Common myeloid progenitor, CD34-positive (primary cell): ENCODE data around the gene USP36.
"Not testable (repeated sequence)": the region's sequence is repeated elsewhere in the genome, so short reads cannot be mapped to it uniquely, and the experiment has no call there.

Experiments used
- CTCF ChIA-PET: fragments of 350-600 bp; sonication (Branson Sonifier 250); formaldehyde crosslinking; loops from one replicate; lab custom pipeline; 2021; ENCODE audit warnings: antibody characterized with exemption; lab: Charles Lee
- POLR2A ChIA-PET: fragments of 350-600 bp; sonication (Branson Sonifier 250); formaldehyde crosslinking; loops from one replicate; lab custom pipeline; 2021; ENCODE audit warnings: antibody characterized with exemption; lab: Charles Lee
- DNase-seq, 3 donors: peaks; one replicate each; pipeline versions ENCODE4 v3.0.0 to v3.0.0-alpha.2; 2013
- H3K27ac ChIP-seq, 2 experiments: 1 replicate in 1 of 2; 2 replicates in 1 of 2; pipeline ENCODE4 v1.7.0; 2013; ENCODE audit warnings: inconsistent platforms in 2 of 2, low read length in 2 of 2, mild to moderate bottlenecking in 2 of 2, low read depth in 1 of 2, moderate library complexity in 1 of 2; ENCODE audit not compliant: severe bottlenecking in 2 of 2, insufficient read depth in 1 of 2, poor library complexity in 1 of 2
- H3K27me3 ChIP-seq, 5 experiments: replicated peaks in 2 of 5; 1 replicate in 3 of 5; 2 replicates in 2 of 5; pipeline versions ENCODE4 v1.6.1 to v1.7.0; 2013; ENCODE audit warnings: low read length in 4 of 5, mild to moderate bottlenecking in 2 of 5, moderate library complexity in 2 of 5, inconsistent platforms in 1 of 5; ENCODE audit not compliant: insufficient read depth in 5 of 5, control insufficient read depth in 4 of 5
- H3K36me3 ChIP-seq, 4 experiments: 1 replicate in 2 of 4; 2 replicates in 2 of 4; pipeline versions ENCODE4 v1.6.1 to v1.7.0; 2013; ENCODE audit warnings: low read length in 3 of 4, control low read depth in 1 of 4, mild to moderate bottlenecking in 1 of 4; ENCODE audit not compliant: control insufficient read depth in 4 of 4, insufficient read depth in 4 of 4
- H3K4me1 ChIP-seq, 4 experiments: 1 replicate in 3 of 4; 2 replicates in 1 of 4; pipeline versions ENCODE4 v1.6.1 to v1.7.1; 2013; ENCODE audit warnings: low read length in 3 of 4, mild to moderate bottlenecking in 3 of 4, control low read depth in 1 of 4, inconsistent platforms in 1 of 4, moderate library complexity in 1 of 4; ENCODE audit not compliant: control insufficient read depth in 4 of 4, insufficient read depth in 4 of 4; ENCODE audit errors: control extremely low read depth in 1 of 4
- H3K4me3 ChIP-seq, 7 experiments: 1 replicate in 4 of 7; 2 replicates in 3 of 7; pipeline versions ENCODE4 v1.5.1 to v1.7.0; 2013; ENCODE audit warnings: mild to moderate bottlenecking in 7 of 7, low read length in 6 of 7, moderate library complexity in 6 of 7, inconsistent platforms in 2 of 7, low read depth in 2 of 7, control low read depth in 1 of 7; ENCODE audit not compliant: insufficient read depth in 4 of 7, control insufficient read depth in 1 of 7; ENCODE audit errors: extremely low read depth in 1 of 7
- H3K9me3 ChIP-seq, 5 experiments: 1 replicate in 4 of 5; 2 replicates in 1 of 5; pipeline versions ENCODE4 v1.6.1 to v1.7.1; 2013; ENCODE audit warnings: low read length in 4 of 5, mild to moderate bottlenecking in 2 of 5, inconsistent platforms in 1 of 5, low read depth in 1 of 5, moderate library complexity in 1 of 5; ENCODE audit not compliant: control insufficient read depth in 4 of 5, insufficient read depth in 2 of 5; ENCODE audit errors: control extremely low read depth in 1 of 5
- WGBS: methylation state at CpG from one replicate; pipeline ENCODE4 v1.1.5; 2013; ENCODE audit not compliant: insufficient coverage; 5-methylcytosine and 5-hydroxymethylcytosine counted together

The USP36 gene

GRCh38 chr17:78872486-78872885 lies 31.9 kb upstream of the USP36 start:
- peaks cover 6 to 45% (median 32%) of the 10 kb centered on the region in 4 experiments for H3K4me1 ChIP-seq
- WGBS, result 99% methylated on average over 4 of the region's 6 CpGs
- H3K4me3 ChIP-seq, result no peak overlapping the region
- H3K27me3 ChIP-seq, result no peaks in the 10 kb centered on the region
- no peak overlapping the region for H3K27ac ChIP-seq
- DNase-seq, result no peak
- CTCF ChIA-PET, result interaction anchor here (0.8 to 3.7 kb wide), 5 partner anchors 10 to 99 kb away, joined by 3 to 20 read pairs (median 5); no protein-coding TSS in a partner anchor
- no peaks in the 10 kb centered on the region for H3K9me3 ChIP-seq
- POLR2A ChIA-PET, result interaction anchor here (1.2 kb wide), 1 partner anchor 26 kb away, joined by 4 read pairs; no protein-coding TSS in a partner anchor
- H3K36me3 ChIP-seq, result peaks cover 3 to 36% (median 25%) of the 10 kb centered on the region in 4 experiments

- H3K4me3 ChIP-seq, result no peak overlapping the region
- DNase-seq, result no peak
- WGBS, result 96% methylated on average over 14 of the region's 15 CpGs
- ChIA-PET POLR2A (interaction anchor here (0.6 kb wide), 1 partner anchor 270 kb away, joined by 3 read pairs; no protein-coding TSS in a partner anchor), CTCF (no interaction called here)
- no peaks in the 10 kb centered on the region for H3K9me3 ChIP-seq
- no peaks in the 10 kb centered on the region for H3K27me3 ChIP-seq
- peaks cover 0 to 26% (median 18%) of the 10 kb centered on the region in 4 experiments for H3K4me1 ChIP-seq
- peaks cover 5 to 40% (median 25%) of the 10 kb centered on the region in 4 experiments for H3K36me3 ChIP-seq
- no peak overlapping the region for H3K27ac ChIP-seq
These were observed 30.0 kb upstream of the USP36 start for GRCh38 chr17:78870621-78871020.

GRCh38 chr17:78868391-78868790 lies 27.8 kb upstream of the USP36 start:
- Histone ChIP-seq H3K36me3 (peaks cover 7 to 35% (median 26%) of the 10 kb centered on the region in 4 experiments), H3K4me1 (peaks cover 0 to 4% (median 3%) of the 10 kb centered on the region in 4 experiments), H3K9me3 (no peaks in the 10 kb centered on the region), H3K27me3 (no peaks in the 10 kb centered on the region), H3K4me3 (no peak overlapping the region), H3K27ac (no peak overlapping the region)
- 100% methylated on average over 2 of the region's 7 CpGs for WGBS
- DNase-seq, result no peak
- ChIA-PET CTCF (interaction anchor here (1.1 to 1.4 kb wide), 4 partner anchors 8 to 30 kb away, joined by 3 to 4 read pairs (median 3); no protein-coding TSS in a partner anchor), POLR2A (interaction anchor here (1.0 kb wide), 1 partner anchor 38 kb away, joined by 3 read pairs; no protein-coding TSS in a partner anchor)

- H3K27ac ChIP-seq, DNase-seq, H3K27me3 ChIP-seq, H3K9me3 ChIP-seq, H3K4me1 ChIP-seq, H3K4me3 ChIP-seq, POLR2A ChIA-PET: not testable (repeated sequence)
- WGBS, result 100% methylated on average over 2 of the region's 3 CpGs
- CTCF ChIA-PET, result interaction anchor here (2.1 to 2.9 kb wide), 3 partner anchors 8 to 104 kb away, joined by 12 to 26 read pairs (median 16); no protein-coding TSS in a partner anchor
- peaks cover 4 to 38% (median 24%) of the 10 kb centered on the region in 4 experiments for H3K36me3 ChIP-seq
These were observed 26.4 kb upstream of the USP36 start for GRCh38 chr17:78867046-78867445.

- peak; percentile 40 to 60 (median 51) for DNase-seq
- CTCF ChIA-PET, result interaction anchor here (0.6 to 2.9 kb wide), 23 partner anchors 9 to 114 kb away, joined by 3 to 26 read pairs (median 4); partner anchors contain the start of genes CEP295NL, LGALS3BP and TIMP2
- Histone ChIP-seq H3K4me3 (no peak overlapping the region), H3K27me3 (no peaks in the 10 kb centered on the region), H3K27ac (no peak overlapping the region), H3K9me3 (no peaks in the 10 kb centered on the region), H3K36me3 (peaks cover 4 to 42% (median 20%) of the 10 kb centered on the region in 4 experiments), H3K4me1 (peaks cover 0 to 3% (median 0%) of the 10 kb centered on the region in 4 experiments)
- WGBS, result 44% methylated on average over 12 of the region's 19 CpGs
- POLR2A ChIA-PET, result interaction anchor here (0.6 to 1.5 kb wide), 5 partner anchors 50 to 158 kb away, joined by 3 to 5 read pairs (median 3); partner anchors contain the start of genes C1QTNF1 and TIMP2
These were observed 25.2 kb upstream of the USP36 start for GRCh38 chr17:78865682-78866390.

GRCh38 chr17:78864117-78864516 lies 23.5 kb upstream of the USP36 start:
- Histone ChIP-seq H3K27ac (no peak overlapping the region), H3K4me1 (peaks cover 0 to 3% (median 0%) of the 10 kb centered on the region in 4 experiments), H3K9me3 (no peaks in the 10 kb centered on the region), H3K36me3 (peaks cover 4 to 33% (median 14%) of the 10 kb centered on the region in 4 experiments), H3K4me3 (no peak overlapping the region), H3K27me3 (no peaks in the 10 kb centered on the region)
- ChIA-PET CTCF (interaction anchor here (1.2 to 2.8 kb wide), 5 partner anchors 11 to 107 kb away, joined by 3 to 16 read pairs (median 5); no protein-coding TSS in a partner anchor), POLR2A (no interaction called here)
- 78% methylated on average over 1 of the region's 1 CpG for WGBS
- DNase-seq, result no peak
